ENCODE measurements around the gene IRX5.

IRX5 gene

GRCh38 chr16:54929090-54930004 lies 1.3 kb upstream of the IRX5 start:
- DNase-seq (ENCODE audit: extremely low read depth in 1 of 2, low read depth in 1 of 2), result peak; percentile 91 to 98

- no peak for DNase-seq (ENCODE audit: extremely low read depth in 1 of 2, low read depth in 1 of 2)
Observed at GRCh38 chr16:54930869-54931119, 129 bp downstream of the IRX5 start.

GRCh38 chr16:54931120-54932014 lies 702 bp downstream of the IRX5 start:
- DNase-seq (ENCODE audit: extremely low read depth in 1 of 2, low read depth in 1 of 2), result no peak

- no peak for DNase-seq (ENCODE audit: extremely low read depth in 1 of 2, low read depth in 1 of 2)
Observed at GRCh38 chr16:54932021-54932660, 1.5 kb downstream of the IRX5 start.

GRCh38 chr16:54932737-54933254 lies 2.1 kb downstream of the IRX5 start:
- no peak for DNase-seq (ENCODE audit: extremely low read depth in 1 of 2, low read depth in 1 of 2)

- DNase-seq (ENCODE audit: extremely low read depth in 1 of 2, low read depth in 1 of 2), result no peak
Observed at GRCh38 chr16:54933281-54934011, 2.8 kb downstream of the IRX5 start.

- no peak for DNase-seq (ENCODE audit: extremely low read depth in 1 of 2, low read depth in 1 of 2)
Observed at GRCh38 chr16:54934481-54935265, 4.0 kb downstream of the IRX5 start.

- DNase-seq (ENCODE audit: extremely low read depth in 1 of 2, low read depth in 1 of 2), result no peak
Observed at GRCh38 chr16:54935266-54935968, 4.8 kb downstream of the IRX5 start.

- DNase-seq (ENCODE audit: extremely low read depth in 1 of 2, low read depth in 1 of 2), result no peak
Observed at GRCh38 chr16:54936201-54936978, 5.7 kb downstream of the IRX5 start.

- no peak for DNase-seq (ENCODE audit: extremely low read depth in 1 of 2, low read depth in 1 of 2)
Observed at GRCh38 chr16:54936979-54937670, 6.5 kb downstream of the IRX5 start.

- no peak for DNase-seq (ENCODE audit: extremely low read depth in 1 of 2, low read depth in 1 of 2)
Observed at GRCh38 chr16:54937671-54938211, 7.1 kb downstream of the IRX5 start.

- no peak for DNase-seq (ENCODE audit: extremely low read depth in 1 of 2, low read depth in 1 of 2)
Observed at GRCh38 chr16:54938212-54939028, 7.8 kb downstream of the IRX5 start.

- no peak for DNase-seq (ENCODE audit: extremely low read depth in 1 of 2, low read depth in 1 of 2)
Observed at GRCh38 chr16:54939029-54939346, 8.3 kb downstream of the IRX5 start.

GRCh38 chr16:54939510-54940278 lies 9.0 kb downstream of the IRX5 start:
- no peak for DNase-seq (ENCODE audit: extremely low read depth in 1 of 2, low read depth in 1 of 2)

GRCh38 chr16:54940279-54940604 lies 9.6 kb downstream of the IRX5 start:
- no peak for DNase-seq (ENCODE audit: extremely low read depth in 1 of 2, low read depth in 1 of 2)

- DNase-seq (ENCODE audit: extremely low read depth in 1 of 2, low read depth in 1 of 2), result no peak
Observed at GRCh38 chr16:54942353-54942943, 11.8 kb downstream of the IRX5 start.
